ENCODE measurements around the gene HNRNPA3.
"Not testable (repeated sequence)": the region's sequence is repeated elsewhere in the genome, so short reads cannot be mapped to it uniquely, and the experiment has no call there.

Gene HNRNPA3

DNA sequence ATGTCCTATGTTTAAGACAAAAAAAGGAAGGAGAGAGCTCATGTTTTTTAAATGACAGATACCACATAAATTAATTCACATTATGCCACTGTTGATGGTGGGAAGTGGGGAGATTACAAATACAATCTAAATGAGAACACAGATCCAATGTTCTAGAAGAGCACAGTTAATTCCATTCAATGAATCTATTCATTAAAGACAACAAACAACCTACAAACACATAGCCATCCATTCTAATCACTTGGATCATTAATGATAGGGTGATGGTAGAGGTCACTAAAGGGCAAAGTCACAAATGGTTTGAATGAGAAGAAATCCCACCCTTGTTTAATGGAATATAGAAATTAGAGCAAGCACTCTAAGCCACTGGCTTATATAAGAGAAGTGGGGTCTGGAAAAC lies 21.7 kb downstream of the HNRNPA3 start:
- DNase-seq, result no peak

DNA sequence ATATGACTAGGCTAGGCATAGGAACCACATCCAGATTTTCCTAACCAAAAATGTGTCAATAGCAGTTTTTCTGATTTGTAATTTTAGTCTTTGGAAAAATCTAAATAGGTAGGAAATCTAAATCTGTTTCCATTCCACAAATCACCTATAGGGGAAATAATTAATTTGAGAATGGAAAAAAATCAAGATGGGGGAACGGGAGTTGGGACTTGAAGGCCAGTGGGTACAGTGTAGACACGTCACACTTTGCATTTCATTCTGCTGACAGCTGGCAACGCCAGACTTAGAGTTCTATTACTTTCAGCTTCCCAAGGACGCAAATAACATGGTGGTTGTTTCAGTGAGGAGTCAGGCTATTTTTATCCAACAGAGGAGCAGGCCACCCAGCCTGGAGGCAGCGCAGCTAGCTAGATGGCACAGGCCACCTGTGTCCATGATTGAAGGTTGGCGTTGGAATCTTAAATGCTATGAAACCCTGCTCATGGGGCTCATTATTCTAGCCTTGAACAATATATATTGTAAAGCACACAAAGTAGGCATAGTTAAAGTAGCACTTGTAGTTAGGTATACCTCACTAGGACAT lies 23.4 kb downstream of the HNRNPA3 start:
- DNase-seq, result no peak

DNA sequence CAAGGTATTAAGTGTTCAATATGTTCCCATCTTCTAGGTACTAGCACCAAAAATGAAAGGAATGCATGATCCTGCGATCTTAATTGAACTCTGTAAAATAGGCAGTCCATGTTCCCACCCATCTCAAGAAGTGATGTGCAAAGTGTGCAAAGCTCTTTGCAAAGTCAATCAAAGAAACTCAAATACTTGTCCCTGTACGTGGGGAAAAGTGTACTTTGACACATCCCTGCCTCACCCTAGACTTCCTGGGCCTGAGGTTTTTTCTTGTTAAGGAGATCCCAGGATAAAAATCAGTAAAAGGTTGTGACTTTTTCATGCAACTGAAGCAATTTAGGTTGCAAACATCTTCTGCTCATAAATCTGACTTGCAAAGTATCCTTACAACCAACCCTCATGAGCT lies 25.3 kb downstream of the HNRNPA3 start:
- DNase-seq, result no peak

DNA sequence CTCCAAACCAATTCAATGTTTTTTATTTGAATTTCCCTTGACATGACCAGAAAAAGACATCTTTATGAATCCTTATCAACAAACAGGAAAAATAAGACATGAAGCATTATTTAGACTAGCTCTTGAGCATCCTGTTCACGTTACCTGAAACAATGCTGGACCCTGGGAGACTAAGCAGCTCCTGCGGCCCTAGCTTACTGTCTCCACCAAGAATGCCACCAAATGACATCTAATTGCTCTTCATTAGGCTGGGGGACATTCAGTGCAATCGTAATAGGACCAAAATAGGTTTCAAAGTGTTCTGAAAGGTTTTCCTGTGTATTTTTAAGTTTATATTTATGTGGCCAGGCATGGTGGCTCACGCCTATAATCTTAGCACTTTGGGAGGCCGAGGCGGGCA lies 26.5 kb downstream of the HNRNPA3 start:
- no peak for DNase-seq

DNA sequence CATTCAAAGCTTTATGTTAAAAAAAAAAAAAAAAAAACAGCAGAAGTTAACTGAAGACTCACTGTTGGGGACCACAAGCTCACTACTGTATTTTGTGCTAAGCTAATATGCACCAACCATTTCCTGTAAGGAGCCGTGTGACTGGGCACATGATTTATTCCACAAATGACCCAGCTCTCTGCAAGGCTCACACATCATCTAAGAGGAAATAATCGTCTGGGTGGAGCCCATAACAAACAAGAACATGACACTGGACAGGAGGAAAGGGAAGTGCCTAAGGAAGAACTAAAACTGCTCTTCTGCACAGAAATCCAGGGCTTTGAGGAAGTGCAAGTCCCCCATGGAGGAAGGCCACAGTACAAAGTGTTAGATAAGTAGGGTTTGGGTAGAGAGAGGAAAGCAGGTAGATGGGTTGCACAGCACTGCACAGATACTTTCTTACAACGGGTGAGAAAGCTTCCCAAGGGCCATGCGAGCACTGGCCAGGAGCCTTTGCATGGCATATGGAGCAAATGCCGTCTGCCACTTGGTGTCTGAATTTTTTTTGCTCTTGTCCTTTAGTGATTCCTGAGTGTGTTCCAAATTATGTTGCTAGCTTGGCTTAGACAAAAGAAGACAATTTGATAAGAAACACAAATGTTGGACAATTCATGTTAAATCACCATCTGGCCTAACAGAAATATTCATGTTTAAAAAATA lies 27.5 kb downstream of the HNRNPA3 start:
- peak; percentile 94 to 99 for DNase-seq

DNA sequence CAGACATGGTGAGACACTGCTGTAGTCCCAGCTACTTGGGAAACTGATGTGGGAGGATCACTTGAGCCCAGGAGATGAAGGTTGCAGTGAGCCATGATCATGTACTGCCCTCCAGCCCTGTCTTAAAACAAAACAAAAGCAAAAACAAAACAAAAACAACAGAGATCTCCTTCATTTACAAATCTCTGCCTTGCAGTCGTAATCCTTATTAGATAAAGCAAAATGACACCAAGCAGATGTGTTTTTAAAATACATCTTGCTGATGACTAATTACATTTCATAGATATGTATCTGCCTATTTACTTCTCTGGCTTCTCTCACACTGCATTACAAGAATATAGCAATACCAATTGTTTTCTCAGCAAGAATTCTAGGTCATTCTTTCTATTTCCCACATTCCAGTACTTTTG lies 29.1 kb downstream of the HNRNPA3 start:
- no peak for DNase-seq

DNA sequence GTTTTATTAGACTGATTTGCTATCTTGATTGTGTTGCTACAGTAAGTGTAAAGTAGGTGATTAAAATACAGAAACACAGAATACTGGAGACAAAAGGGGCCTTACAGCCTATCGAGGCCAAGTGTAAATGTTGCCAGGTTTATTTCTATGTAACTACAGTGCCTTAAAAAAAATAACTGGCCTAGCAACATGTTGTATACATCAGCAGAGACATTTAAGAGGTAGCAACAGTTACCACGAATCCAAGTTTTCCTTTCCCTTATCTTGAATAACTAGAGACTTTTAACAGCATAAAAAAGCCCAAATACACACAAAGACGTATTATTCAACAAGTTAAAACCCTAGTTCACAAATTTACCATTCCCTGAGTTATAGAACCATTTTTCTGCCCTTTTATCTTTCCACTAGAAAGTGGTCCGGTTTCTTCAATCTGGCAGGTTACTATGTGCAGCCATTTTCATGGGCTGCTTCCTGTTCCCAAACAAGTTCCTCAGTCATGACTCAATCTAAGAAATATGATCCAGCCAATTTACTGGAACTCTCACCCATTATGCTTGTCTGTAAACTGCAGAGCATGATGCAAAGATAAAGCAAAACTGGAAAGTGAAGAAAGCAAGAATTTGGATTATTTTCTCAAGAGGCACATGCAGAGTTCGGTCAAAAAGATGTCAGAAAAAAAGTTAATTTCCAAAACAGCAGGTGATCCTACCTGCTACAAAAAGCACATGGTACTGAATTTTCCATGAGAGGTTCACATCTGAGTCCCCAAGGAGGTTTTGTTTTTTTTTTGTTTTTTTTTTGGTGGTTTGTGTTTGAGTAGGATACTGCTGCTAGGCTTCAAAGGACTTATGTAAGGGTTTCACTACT lies 29.8 kb downstream of the HNRNPA3 start:
- no peak for DNase-seq

DNA sequence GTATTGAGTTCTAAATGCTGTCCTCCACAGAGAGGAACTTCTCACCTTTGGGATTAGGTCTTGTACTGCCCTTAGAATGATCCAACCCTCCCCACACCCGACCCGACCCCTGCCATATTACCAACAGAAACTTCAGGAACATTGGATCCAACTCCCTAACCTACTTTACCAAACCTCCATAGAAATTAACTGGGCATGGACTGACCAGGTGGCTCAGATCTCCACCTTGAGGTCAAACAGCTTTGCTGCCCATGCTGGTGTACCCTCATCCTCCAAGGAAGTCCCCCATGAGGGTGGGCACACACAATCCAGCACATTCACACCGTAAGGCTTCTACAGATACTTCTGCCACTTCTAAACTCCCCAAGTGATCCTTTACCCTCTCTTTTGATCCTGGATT lies 30.5 kb downstream of the HNRNPA3 start:
- no peak for DNase-seq

DNA sequence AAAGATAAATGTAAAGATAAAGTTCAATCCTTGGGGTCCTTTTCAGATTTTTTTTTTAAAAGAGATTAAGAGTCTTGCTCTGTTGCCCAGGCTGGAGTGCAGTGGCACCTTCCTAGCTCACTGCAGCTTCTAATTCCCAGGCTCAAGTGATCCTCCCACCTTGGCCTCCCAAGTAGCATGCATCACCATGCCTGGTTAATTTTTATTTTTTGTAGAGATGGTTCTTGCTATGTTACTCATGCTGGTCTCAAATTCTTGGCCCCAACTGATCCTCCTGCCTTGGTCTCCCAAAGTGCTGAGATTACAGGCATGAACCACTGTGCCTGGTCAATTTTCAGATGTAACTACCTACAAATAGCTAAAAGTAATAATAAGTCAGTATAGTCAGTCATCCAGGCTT lies 30.9 kb downstream of the HNRNPA3 start:
- no peak for DNase-seq

DNA sequence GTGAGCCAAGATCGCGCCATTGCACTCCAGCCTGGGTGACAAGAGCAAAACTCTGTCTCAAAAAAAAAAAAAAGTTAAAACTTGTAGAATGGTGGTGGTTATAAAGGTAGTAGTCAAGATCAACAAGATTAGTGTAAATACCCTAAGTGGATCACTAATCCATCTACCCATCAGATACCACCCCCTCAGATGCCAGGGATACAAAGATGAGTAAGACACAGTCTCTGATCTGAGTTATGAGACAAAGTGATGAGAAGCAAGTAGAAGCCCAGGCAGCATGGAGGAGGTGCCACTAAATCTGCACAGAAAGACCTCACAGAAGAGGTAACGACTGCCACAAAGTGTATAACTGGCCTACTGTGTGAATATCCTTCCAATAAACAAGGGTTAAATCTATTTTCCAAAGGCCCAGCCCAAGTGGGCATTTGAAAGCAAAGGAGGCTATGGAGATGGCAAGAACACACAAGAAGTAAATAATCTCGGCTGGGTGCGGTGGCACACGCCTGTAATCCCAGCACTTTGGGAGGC lies 31.7 kb downstream of the HNRNPA3 start:
- no peak for DNase-seq

DNA sequence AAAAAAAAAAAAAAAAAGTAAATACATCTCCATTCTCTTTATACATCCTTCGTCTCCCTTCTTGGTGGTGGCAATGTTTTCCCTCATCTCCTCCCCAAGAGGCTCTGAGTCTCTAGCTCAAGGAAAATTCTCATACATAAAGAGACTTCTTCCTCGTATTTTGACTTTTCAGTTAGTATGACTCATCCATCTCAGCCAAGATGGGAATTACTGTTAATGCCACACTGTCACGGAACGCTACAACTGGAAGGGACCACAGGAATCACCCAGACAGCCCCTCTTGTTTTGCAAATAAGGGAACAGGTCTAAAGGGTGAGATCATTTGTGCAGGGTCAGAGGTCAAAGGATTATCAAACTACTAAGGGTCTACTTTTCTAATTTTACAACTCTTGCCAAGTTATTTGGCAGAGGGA lies 32.4 kb downstream of the HNRNPA3 start:
- DNase-seq, result no peak

DNA sequence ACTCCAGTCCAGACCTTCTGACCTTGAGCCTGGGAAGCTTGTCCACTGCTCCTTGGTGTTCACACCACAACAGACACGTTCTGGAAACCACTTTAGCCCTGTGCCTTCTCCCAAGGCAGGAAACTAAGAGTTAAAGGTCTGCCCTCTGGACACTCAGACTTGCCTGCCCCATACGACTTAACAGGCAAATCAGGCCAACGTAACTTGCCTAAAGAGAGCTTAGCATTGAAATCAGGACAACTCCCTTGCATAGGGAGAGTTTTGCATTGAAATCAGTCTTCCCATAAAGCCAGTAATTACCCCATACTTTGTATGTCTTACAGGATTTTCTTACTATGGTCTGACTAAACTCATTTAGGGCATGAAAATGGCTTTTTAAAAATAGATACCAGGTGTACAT lies 33.4 kb downstream of the HNRNPA3 start:
- DNase-seq, result no peak

DNA sequence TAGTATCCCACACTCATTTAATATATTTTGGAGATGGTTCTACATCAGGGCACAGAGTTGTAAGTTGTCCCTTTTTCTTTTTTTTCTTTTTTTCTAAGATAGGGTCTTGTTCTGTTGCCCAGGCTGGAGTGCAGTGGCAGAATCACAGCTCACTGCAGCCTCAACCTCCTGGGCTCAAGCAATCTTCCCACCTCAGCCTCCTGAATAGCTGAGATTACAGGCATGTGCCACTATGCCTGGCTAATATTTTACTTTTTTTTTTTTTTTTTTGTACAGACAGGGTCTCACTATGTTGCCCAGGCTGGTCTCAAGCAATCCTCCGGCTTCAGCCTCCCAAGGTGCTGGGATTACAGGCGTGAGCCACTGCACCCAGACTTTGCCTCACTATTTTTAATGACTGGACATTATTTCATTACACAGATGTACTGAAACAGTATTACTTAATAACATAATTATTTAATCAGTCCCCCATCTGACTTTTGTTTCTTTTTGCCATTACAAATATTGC lies 34.0 kb downstream of the HNRNPA3 start:
- not testable (repeated sequence) for DNase-seq

DNA sequence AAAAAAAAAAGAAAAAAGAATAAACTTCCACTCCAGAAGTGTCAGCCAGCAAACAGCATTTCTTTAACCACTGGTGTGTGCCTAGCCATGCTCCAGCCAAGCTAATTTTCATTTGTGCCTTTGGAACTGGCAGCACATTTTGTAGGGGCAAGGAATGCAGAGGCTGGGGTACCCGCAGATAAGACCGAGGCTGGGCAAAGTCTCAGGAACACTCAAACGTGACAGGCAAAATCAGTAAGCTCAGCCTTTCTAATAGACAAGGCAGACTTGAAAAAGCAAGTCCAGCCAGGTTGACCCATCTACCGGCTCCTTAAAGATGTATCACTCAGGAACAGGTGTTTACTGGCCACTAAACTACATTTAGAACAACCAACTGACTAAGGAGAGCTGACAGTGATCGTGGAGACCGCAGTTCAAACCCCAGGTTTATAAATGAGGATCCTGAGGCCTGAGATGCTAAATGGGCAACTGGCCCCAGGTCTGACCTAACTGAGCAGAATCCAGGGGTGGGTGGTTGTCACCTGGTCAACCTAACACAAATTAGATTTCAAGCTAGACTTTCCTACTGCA lies 35.2 kb downstream of the HNRNPA3 start:
- DNase-seq, result no peak

DNA sequence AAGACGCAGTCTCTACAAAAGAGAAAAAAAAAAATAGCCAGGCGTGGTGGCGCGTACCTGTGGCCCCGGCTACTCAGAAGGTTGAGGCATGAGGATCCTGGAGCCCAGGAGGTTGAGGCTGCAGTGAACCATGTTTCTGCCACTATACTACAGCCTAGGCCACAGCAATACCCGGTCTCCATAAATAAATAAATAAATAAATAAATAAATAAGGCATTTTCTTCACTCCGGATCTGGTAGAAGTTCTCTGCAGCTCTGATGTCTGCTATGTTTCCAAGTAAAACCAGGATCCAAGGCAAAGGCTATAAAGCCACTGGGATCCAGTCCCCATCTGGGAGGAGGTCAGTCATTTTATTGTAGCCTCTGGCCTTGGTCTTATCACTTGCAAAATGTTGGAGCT lies 36.4 kb downstream of the HNRNPA3 start:
- no peak for DNase-seq

DNA sequence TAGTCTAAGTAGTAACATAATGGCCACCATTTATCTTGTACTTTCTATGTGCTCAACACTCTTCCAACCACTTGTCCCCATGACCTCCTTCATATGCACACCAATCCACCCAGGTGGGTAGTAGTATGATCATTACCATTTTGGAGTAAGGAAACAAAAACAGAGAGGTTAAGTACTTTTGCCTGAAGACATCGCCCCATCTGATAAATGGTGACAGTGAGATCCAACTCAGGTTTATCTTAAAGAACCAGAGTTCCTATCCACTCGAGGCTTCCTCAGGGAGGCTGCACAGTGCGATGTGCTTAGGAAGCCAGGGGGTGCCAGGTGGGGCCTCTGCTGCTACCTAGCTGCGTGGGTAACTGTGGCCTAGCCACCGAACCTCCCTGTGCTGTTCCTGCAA lies 37.9 kb downstream of the HNRNPA3 start:
- DNase-seq, result no peak

DNA sequence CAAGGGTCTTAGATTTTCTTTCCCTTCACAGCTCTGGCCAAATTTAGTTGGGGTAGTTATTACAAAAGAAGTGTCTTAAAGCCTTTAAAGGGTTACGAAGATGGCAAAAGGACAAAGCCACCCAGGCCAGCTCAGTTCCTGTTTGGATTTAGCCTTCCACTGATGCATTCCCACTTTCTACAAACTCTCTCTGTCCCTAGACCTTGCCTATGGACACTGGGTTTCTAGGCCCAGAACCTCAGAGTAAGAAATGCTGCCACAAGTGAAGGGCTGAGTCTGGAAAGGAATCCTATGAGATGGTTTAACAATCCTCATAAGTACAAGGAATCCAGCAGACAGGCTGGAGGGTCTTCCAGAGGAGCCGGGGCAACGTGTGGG lies 38.6 kb downstream of the HNRNPA3 start:
- no peak for DNase-seq

DNA sequence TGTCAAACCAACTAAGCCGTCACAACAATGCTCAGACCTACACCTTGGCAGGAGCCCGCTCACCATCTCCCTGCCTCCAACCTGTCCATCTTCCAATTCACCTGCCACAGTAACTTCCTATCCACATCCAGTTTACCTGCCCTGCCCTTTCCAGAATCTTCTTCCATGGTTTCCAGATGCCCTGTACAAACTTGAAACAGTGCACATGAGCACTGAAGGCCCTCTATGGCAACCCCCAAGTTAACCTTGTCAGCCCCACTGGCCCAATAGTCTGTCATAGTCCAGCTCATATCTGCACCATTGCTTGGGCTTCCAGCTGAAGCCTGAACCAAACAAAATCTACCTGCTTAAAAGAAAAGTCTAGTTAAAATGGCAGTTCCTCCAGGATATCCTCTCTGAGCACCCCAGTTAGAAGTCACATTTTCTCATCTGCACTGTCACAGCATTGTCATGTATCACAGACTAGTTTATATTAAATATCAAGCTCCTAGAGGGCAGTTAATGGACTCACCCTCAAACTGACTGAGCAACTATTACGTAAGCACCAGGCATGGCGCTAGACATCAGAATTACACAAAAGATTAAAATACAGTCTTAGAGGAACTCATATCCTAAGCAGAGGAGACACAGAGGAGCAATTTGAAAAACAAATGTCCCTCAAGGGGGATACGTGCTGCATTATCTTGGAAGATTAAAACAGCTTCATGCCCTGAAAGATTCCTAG lies 40.4 kb downstream of the HNRNPA3 start:
- DNase-seq, result no peak

DNA sequence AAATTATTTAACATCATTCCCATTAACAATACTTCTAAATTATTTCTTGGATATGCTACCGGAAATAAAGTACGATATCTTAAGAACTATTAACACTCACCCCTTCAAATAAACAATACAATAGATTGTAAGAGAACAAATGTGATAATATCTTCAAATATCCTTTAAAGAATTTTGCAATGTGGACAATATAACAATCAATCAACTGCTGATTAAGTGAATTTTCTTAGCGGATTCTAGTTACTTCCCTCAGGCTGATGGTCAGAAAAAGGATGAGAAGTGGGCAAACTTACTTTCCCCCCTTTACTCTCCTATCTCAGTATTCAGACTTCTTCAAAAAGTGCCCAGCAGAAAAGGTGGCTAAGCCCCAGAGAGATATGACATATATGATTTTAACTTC lies 41.1 kb downstream of the HNRNPA3 start:
- DNase-seq, result no peak

DNA sequence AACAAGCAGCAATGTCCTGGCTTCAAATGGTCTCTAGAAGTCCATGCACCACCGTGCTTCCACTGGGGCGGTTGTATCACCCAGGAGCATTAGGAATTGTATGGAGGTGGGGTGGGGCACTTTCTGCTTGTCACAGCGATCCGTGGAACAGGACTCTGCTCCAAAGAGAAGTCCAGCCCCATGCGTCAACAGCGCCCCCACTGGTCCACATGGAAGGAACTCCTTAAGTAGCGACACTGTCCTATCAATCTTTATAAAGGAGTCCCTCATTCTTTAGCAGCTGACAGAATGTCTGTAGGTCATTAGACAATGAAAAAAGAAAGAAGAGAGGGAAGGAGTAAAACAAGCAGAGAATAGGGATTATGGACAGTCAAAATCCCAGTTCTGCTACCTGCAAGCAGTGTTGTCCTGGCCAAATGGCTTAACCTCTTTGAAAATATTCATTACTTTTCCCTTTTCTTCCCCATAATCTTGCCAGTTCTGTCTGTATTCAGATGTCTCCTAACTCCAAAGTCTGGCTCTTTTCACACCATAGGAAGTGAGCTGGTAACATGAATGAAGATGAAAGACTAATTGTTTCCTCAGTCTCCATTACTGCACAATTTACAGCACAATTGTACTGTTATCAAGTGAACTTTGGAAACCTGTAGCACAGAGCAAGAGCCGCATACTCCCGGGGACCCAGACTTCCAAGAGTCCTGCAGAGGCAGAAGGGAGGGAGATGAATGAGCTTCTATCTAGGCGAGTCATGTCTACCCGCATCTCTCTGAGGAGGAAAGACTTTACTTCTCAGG lies 42.0 kb downstream of the HNRNPA3 start:
- no peak for DNase-seq

DNA sequence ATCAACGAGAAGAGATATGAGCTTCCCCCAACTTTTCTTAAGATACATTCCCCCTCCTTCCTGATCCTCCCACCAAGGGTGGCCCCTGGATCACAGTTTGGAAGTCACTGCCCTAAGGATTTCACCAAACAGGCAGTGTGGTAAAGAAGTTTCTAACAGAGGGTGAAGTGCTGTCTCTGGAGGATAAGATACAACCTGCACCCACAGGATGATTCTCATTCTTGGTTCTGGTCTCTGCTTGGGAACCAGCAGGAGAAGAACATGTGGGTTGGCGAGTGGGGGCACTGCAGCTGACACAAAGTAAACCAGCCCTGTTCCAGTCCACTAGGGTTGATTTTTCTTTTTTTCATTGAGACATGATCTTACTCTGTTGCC lies 42.6 kb downstream of the HNRNPA3 start:
- DNase-seq, result no peak

DNA sequence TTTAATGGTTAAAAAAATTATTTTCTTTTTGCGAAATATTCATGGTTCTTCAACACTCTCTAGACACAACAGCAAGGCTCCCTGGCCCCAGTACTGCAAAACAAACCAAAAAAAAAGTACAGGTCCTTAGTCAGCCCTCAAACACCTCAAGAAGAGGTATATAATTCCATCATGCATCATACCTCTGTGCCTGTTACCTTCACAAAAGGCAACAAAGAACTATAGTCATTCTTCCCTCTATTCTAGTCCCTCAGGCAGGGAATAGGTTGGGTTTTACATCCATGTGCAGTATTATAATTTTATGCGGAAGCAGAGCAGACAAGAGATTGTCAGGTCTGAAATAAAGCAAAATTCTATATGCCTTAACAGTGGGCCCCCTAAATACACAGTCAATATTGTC lies 43.4 kb downstream of the HNRNPA3 start:
- DNase-seq, result no peak

Data from AML-193 (cell line).